CD4-positive, alpha-beta memory T cell (primary cell): ENCODE measurements around the gene NOC2L. TPM values are rescaled to one million over a fixed set of nuclear protein-coding genes. Genes with fewer than 3 reads are reported as not detected.

ENCODE experiments used
- CTCF ChIA-PET: fragments of 350-600 bp; sonication (Branson Sonifier 250); formaldehyde crosslinking; loops from one replicate; lab custom pipeline; 2021; ENCODE audit warnings: inconsistent platforms; ENCODE audit not compliant: partially characterized antibody; lab: Charles Lee
- POLR2A ChIA-PET: fragments of 350-600 bp; sonication (Branson Sonifier 250); formaldehyde crosslinking; loops from one replicate; lab custom pipeline; 2021; ENCODE audit not compliant: partially characterized antibody; lab: Charles Lee
- DNase-seq, 5 donors: peaks; one replicate each; pipeline versions ENCODE4 v3.0.0 to v3.0.0-alpha.2; 2020 to 2022; ENCODE audit warnings: mixed read lengths in 1 of 5
- H3K27ac ChIP-seq: one replicate; pipeline ENCODE4 v1.7.0; 2013; ENCODE audit warnings: low read depth, low read length
- H3K27me3 ChIP-seq: 2 replicates; pipeline ENCODE4 v1.7.0; 2013; ENCODE audit warnings: mild to moderate bottlenecking, low read length, moderate library complexity; ENCODE audit not compliant: insufficient read depth
- H3K36me3 ChIP-seq: 2 replicates; pipeline ENCODE4 v1.7.0; 2013; ENCODE audit warnings: mild to moderate bottlenecking, low read length, moderate library complexity; ENCODE audit not compliant: insufficient read depth
- H3K4me1 ChIP-seq: 2 replicates; pipeline ENCODE4 v1.7.0; 2013; ENCODE audit warnings: mild to moderate bottlenecking, low read length, moderate library complexity; ENCODE audit not compliant: insufficient read depth
- H3K4me3 ChIP-seq, 2 donors: one replicate each; pipeline ENCODE4 v1.7.0; 2013; ENCODE audit warnings: low read length in 2 of 2, mild to moderate bottlenecking in 1 of 2
- H3K9me3 ChIP-seq, 2 donors: one replicate each; pipeline ENCODE4 v1.7.0; 2013; ENCODE audit warnings: low read length in 2 of 2, control low read depth in 1 of 2; ENCODE audit not compliant: control insufficient read depth in 1 of 2
- H3K27ac Mint-ChIP-seq, 7 donors: one replicate each; pipeline ENCODE4 v1.8.0; 2020 to 2021; ENCODE audit warnings: mixed read lengths in 7 of 7, mild to moderate bottlenecking in 6 of 7, inconsistent platforms in 3 of 7, moderate library complexity in 3 of 7
- H3K27me3 Mint-ChIP-seq, 2 donors: one replicate each; pipeline ENCODE4 v1.8.0; 2020 to 2021; ENCODE audit warnings: mixed read lengths in 2 of 2
- H3K36me3 Mint-ChIP-seq, 2 donors: one replicate each; pipeline ENCODE4 v1.8.0; 2020 to 2021; ENCODE audit warnings: mixed read lengths in 2 of 2, inconsistent platforms in 1 of 2, mild to moderate bottlenecking in 1 of 2
- H3K4me1 Mint-ChIP-seq, 4 donors: one replicate each; pipeline ENCODE4 v1.8.0; 2020 to 2021; ENCODE audit warnings: mixed read lengths in 4 of 4, mild to moderate bottlenecking in 1 of 4
- H3K4me3 Mint-ChIP-seq, 8 donors: one replicate each; pipeline ENCODE4 v1.8.0; 2020 to 2021; ENCODE audit warnings: mixed read lengths in 8 of 8, mild to moderate bottlenecking in 7 of 8, moderate library complexity in 6 of 8, inconsistent platforms in 3 of 8
- H3K9me3 Mint-ChIP-seq, 8 donors: one replicate each; pipeline ENCODE4 v1.8.0; 2020 to 2021; ENCODE audit warnings: mixed read lengths in 8 of 8, mild to moderate bottlenecking in 5 of 8, inconsistent platforms in 3 of 8, moderate library complexity in 1 of 8
- intact Hi-C: fragments of 100-400 bp; cut with micrococcal nuclease; formaldehyde crosslinking; loops from one replicate; pipeline ENCODE4 v1.15.1; 2023
- polyA plus RNA-seq, 2 donors: library from polyadenylated mRNA; unstranded; fragments of 300-500 nt; fragmentation: Illumina TruSeq; gene quantifications; one replicate each; pipeline ENCODE4 v1.2.3, GENCODE V29; 2021
- total RNA-seq, 2 experiments: library from RNA; stranded (reverse); gene quantifications; one replicate each; pipeline ENCODE4 v1.2.3, GENCODE V29; 2021

NOC2L gene
- total and polyA plus RNA-seq, 4 experiments from 2014 or later, result 63.0 to 69.5 (median 65.6) TPM

GRCh38 chr1:904310-904950 is 54.6 kb downstream of the NOC2L start:
- ChIA-PET POLR2A (interaction anchor here (1.2 to 1.7 kb wide), 3 partner anchors 66 to 78 kb away, joined by 3 to 6 read pairs (median 4); no protein-coding TSS in a partner anchor), CTCF (interaction anchor here (0.6 to 2.5 kb wide), 7 partner anchors 16 to 80 kb away, joined by 3 to 14 read pairs (median 7); partner anchors contain the start of genes NOC2L and PLEKHN1)
- DNase-seq, result peak; percentile 82 to 88 (median 88)
- H3K4me3 ChIP-seq, result no peak overlapping the region
- no peak overlapping the region for H3K27ac ChIP-seq
- peaks cover 12% of the 10 kb centered on the region for H3K4me1 ChIP-seq
- Mint-ChIP-seq H3K9me3 (peaks cover 0 to 4% (median 0%) of the 10 kb centered on the region in 8 donors), H3K27me3 (peaks cover 13 to 22% of the 10 kb centered on the region in 2 donors), H3K36me3 (no peaks in the 10 kb centered on the region), H3K4me3 (peak overlapping the region; percentile 31 to 80 (median 64)), H3K4me1 (peaks cover 0 to 23% (median 7%) of the 10 kb centered on the region in 4 donors), H3K27ac (peak overlapping the region in 2 of 7 donors; percentile 57 to 72)
- H3K36me3 ChIP-seq, result no peaks in the 10 kb centered on the region
- no peaks in the 10 kb centered on the region for H3K27me3 ChIP-seq
- intact Hi-C loops, result loop anchor here (1.0 kb wide), 1 partner anchor 72 kb away; no protein-coding TSS in a partner anchor
- no peaks in the 10 kb centered on the region for H3K9me3 ChIP-seq

GRCh38 chr1:903721-904271 is 55.3 kb downstream of the NOC2L start:
- intact Hi-C loops, result loop anchor here (1.0 kb wide), 1 partner anchor 73 kb away; no protein-coding TSS in a partner anchor
- no peaks in the 10 kb centered on the region for H3K36me3 Mint-ChIP-seq
- Histone ChIP-seq H3K27me3 (no peaks in the 10 kb centered on the region), H3K9me3 (no peaks in the 10 kb centered on the region), H3K4me1 (peaks cover 12% of the 10 kb centered on the region), H3K4me3 (no peak overlapping the region), H3K27ac (no peak overlapping the region), H3K36me3 (no peaks in the 10 kb centered on the region)
- CTCF ChIA-PET, result interaction anchor here (1.4 to 2.1 kb wide), 2 partner anchors 34 to 72 kb away, joined by 5 to 14 read pairs; no protein-coding TSS in a partner anchor
- POLR2A ChIA-PET, result no interaction called here
- H3K4me3 Mint-ChIP-seq, result peak overlapping the region in 4 of 8 donors; percentile 8 to 62 (median 49)
- DNase-seq, result no peak
- H3K4me1 Mint-ChIP-seq, result peaks cover 0 to 28% (median 7%) of the 10 kb centered on the region in 4 donors
- H3K27ac Mint-ChIP-seq, result peak overlapping the region in 1 of 7 donors; percentile 57
- peaks cover 0 to 4% (median 0%) of the 10 kb centered on the region in 8 donors for H3K9me3 Mint-ChIP-seq
- peaks cover 13 to 22% of the 10 kb centered on the region in 2 donors for H3K27me3 Mint-ChIP-seq

- H3K4me1 Mint-ChIP-seq, result peaks cover 4 to 33% (median 12%) of the 10 kb centered on the region in 4 donors
- Histone ChIP-seq H3K27ac (no peak overlapping the region), H3K9me3 (no peaks in the 10 kb centered on the region), H3K4me3 (no peak overlapping the region), H3K36me3 (no peaks in the 10 kb centered on the region), H3K27me3 (no peaks in the 10 kb centered on the region), H3K4me1 (peaks cover 16% of the 10 kb centered on the region)
- peaks cover 0 to 4% of the 10 kb centered on the region in 2 donors for H3K36me3 Mint-ChIP-seq
- intact Hi-C loops, result no loop called here
- peaks cover 16 to 22% of the 10 kb centered on the region in 2 donors for H3K27me3 Mint-ChIP-seq
- ChIA-PET CTCF (interaction anchor here (1.4 to 2.1 kb wide), 2 partner anchors 34 to 73 kb away, joined by 5 to 14 read pairs; no protein-coding TSS in a partner anchor), POLR2A (no interaction called here)
- H3K27ac Mint-ChIP-seq, result peak overlapping the region in 1 of 7 donors; percentile 57
- DNase-seq, result no peak
- H3K9me3 Mint-ChIP-seq, result peaks cover 0 to 8% (median 3%) of the 10 kb centered on the region in 8 donors
- peak overlapping the region in 5 of 8 donors; percentile 9 to 62 (median 40) for H3K4me3 Mint-ChIP-seq
Observed at GRCh38 chr1:903305-903704, 55.8 kb downstream of the NOC2L start.

GRCh38 chr1:902802-903201 is 56.3 kb downstream of the NOC2L start:
- Mint-ChIP-seq H3K4me3 (no peak overlapping the region), H3K36me3 (peaks cover 0 to 8% of the 10 kb centered on the region in 2 donors), H3K9me3 (peaks cover 2 to 10% (median 8%) of the 10 kb centered on the region in 8 donors), H3K27me3 (peaks cover 15 to 21% of the 10 kb centered on the region in 2 donors), H3K27ac (peak overlapping the region in 1 of 7 donors; percentile 57), H3K4me1 (peaks cover 6 to 38% (median 16%) of the 10 kb centered on the region in 4 donors)
- H3K9me3 ChIP-seq, result no peaks in the 10 kb centered on the region
- no peak for DNase-seq
- H3K4me1 ChIP-seq, result peaks cover 21% of the 10 kb centered on the region
- no peaks in the 10 kb centered on the region for H3K27me3 ChIP-seq
- intact Hi-C loops, result no loop called here
- no peaks in the 10 kb centered on the region for H3K36me3 ChIP-seq
- no peak overlapping the region for H3K27ac ChIP-seq
- H3K4me3 ChIP-seq, result no peak overlapping the region
- CTCF ChIA-PET, result interaction anchor here (1.4 kb wide), 1 partner anchor 73 kb away, joined by 4 read pairs; no protein-coding TSS in a partner anchor
- POLR2A ChIA-PET, result no interaction called here

- Mint-ChIP-seq H3K4me3 (no peak overlapping the region), H3K27ac (peak overlapping the region in 1 of 7 donors; percentile 69), H3K9me3 (peaks cover 2 to 21% (median 18%) of the 10 kb centered on the region in 8 donors), H3K36me3 (peaks cover 0 to 8% of the 10 kb centered on the region in 2 donors), H3K4me1 (peaks cover 6 to 40% (median 16%) of the 10 kb centered on the region in 4 donors), H3K27me3 (peaks cover 25 to 29% of the 10 kb centered on the region in 2 donors)
- ChIA-PET POLR2A (no interaction called here), CTCF (interaction anchor here (1.4 kb wide), 1 partner anchor 75 kb away, joined by 4 read pairs; no protein-coding TSS in a partner anchor)
- H3K4me3 ChIP-seq, result no peak overlapping the region
- no peaks in the 10 kb centered on the region for H3K27me3 ChIP-seq
- peaks cover 0 to 3% of the 10 kb centered on the region in 2 donors for H3K9me3 ChIP-seq
- intact Hi-C loops, result no loop called here
- no peak overlapping the region for H3K27ac ChIP-seq
- H3K4me1 ChIP-seq, result peaks cover 21% of the 10 kb centered on the region
- DNase-seq, result no peak
- no peaks in the 10 kb centered on the region for H3K36me3 ChIP-seq
Observed at GRCh38 chr1:901108-901859, 57.8 kb downstream of the NOC2L start.

- Mint-ChIP-seq H3K4me1 (peaks cover 6 to 34% (median 11%) of the 10 kb centered on the region in 4 donors), H3K27me3 (peaks cover 24 to 30% of the 10 kb centered on the region in 2 donors), H3K36me3 (peaks cover 0 to 8% of the 10 kb centered on the region in 2 donors), H3K27ac (no peak overlapping the region), H3K9me3 (peaks cover 2 to 22% (median 18%) of the 10 kb centered on the region in 8 donors), H3K4me3 (no peak overlapping the region)
- no peaks in the 10 kb centered on the region for H3K36me3 ChIP-seq
- CTCF ChIA-PET, result no interaction called here
- no peak for DNase-seq
- peaks cover 0 to 3% of the 10 kb centered on the region in 2 donors for H3K9me3 ChIP-seq
- no peak overlapping the region for H3K4me3 ChIP-seq
- no peak overlapping the region for H3K27ac ChIP-seq
- intact Hi-C loops, result no loop called here
- H3K4me1 ChIP-seq, result peaks cover 14% of the 10 kb centered on the region
- H3K27me3 ChIP-seq, result no peaks in the 10 kb centered on the region
- POLR2A ChIA-PET, result interaction anchor here (1.1 kb wide), 1 partner anchor 59 kb away, joined by 3 read pairs; the partner anchor contains the start of gene NOC2L
Observed at GRCh38 chr1:899636-900317, 59.3 kb downstream of the NOC2L start.
